Suprapubic skin (tissue), 4 donors: ENCODE results near the gene BRD2. TPM values are rescaled to one million over a fixed set of nuclear protein-coding genes. Genes with fewer than 3 reads are reported as not detected.

Experiments
- DNase-seq, 2 donors: peaks; one replicate each; pipeline ENCODE4 v3.0.0-alpha.2; 2019; ENCODE audit warnings: low spot score in 2 of 2
- H3K27ac ChIP-seq: fragments of 200-600 bp; sonication (generic); one replicate; pipeline ENCODE4 v1.5.1; 2019
- H3K27me3 ChIP-seq: fragments of 200-600 bp; sonication (generic); one replicate; pipeline ENCODE4 v1.5.1; 2019
- H3K36me3 ChIP-seq: fragments of 200-600 bp; sonication (generic); one replicate; pipeline ENCODE4 v1.5.1; 2019
- H3K4me1 ChIP-seq: fragments of 200-600 bp; sonication (generic); one replicate; pipeline ENCODE4 v1.5.1; 2019
- H3K4me3 ChIP-seq: fragments of 200-600 bp; sonication (generic); one replicate; pipeline ENCODE4 v1.5.1; 2019; ENCODE audit warnings: mild to moderate bottlenecking
- H3K9me3 ChIP-seq: fragments of 200-600 bp; sonication (generic); one replicate; pipeline ENCODE4 v1.5.1; 2019
- CTCF ChIP-seq, 2 donors: fragments of 200-600 bp in 1 of 2; fragments of 450-650 bp in 1 of 2; sonication (generic) in 1 of 2; IDR thresholded peaks; one replicate each; pipeline ENCODE4 v1.5.1; 2016 to 2019; ENCODE audit warnings: antibody characterized with exemption in 2 of 2, mild to moderate bottlenecking in 1 of 2, moderate library complexity in 1 of 2
- EP300 ChIP-seq: sonication (generic); formaldehyde crosslinking; IDR thresholded peaks from one replicate; pipeline ENCODE4 v1.6.1; 2017; ENCODE audit warnings: antibody characterized with exemption
- POLR2A ChIP-seq, 2 donors: fragments of 450-650 bp; IDR thresholded peaks; one replicate each; pipeline ENCODE4 v1.6.1; 2017; ENCODE audit warnings: antibody characterized with exemption in 2 of 2, mild to moderate bottlenecking in 2 of 2, moderate library complexity in 2 of 2
- POLR2AphosphoS5 ChIP-seq, 3 donors: sonication (generic); formaldehyde crosslinking; IDR thresholded peaks; one replicate each; pipeline ENCODE4 v1.6.1; 2017; ENCODE audit warnings: antibody characterized with exemption in 3 of 3
- WGBS: methylation state at CpG from one replicate; pipeline ENCODE4 v1.1.5; 2018; 5-methylcytosine and 5-hydroxymethylcytosine counted together
- total RNA-seq, 4 donors: library from RNA; depleted of rRNA; stranded (reverse); fragments of >200 nt; gene quantifications; one replicate each; pipeline ENCODE4 v1.1.0, GENCODE V29; 2016

Gene BRD2
- total RNA-seq, 4 donors from 2014 or later: 145 to 246 (median 197) TPM

GRCh38 chr6:32971242-32971580, 2.8 kb downstream of the BRD2 start:
- Histone ChIP-seq H3K9me3 (no peaks in the 10 kb centered on the region), H3K4me3 (peak overlapping the region; percentile 69), H3K36me3 (peaks cover 26% of the 10 kb centered on the region), H3K4me1 (peaks cover 36% of the 10 kb centered on the region), H3K27me3 (no peaks in the 10 kb centered on the region), H3K27ac (peak overlapping the region; percentile 97)
- WGBS: 2% methylated on average over 12 of the region's 15 CpGs
- DNase-seq: no peak
- TF ChIP-seq EP300 (no peak), POLR2AphosphoS5 (IDR thresholded peaks at IDR 0.05) (no peak), CTCF (IDR thresholded peaks at IDR 0.05) (no peak), POLR2A (IDR thresholded peaks at IDR 0.05) (no peak)

GRCh38 chr6:32971581-32972352, 3.4 kb downstream of the BRD2 start:
- H3K27me3 ChIP-seq: no peaks in the 10 kb centered on the region
- H3K4me3 ChIP-seq: peak overlapping the region; percentile 69
- H3K4me1 ChIP-seq: peaks cover 36% of the 10 kb centered on the region
- TF ChIP-seq EP300: no peak
- peak; percentile 98 to 100 for TF ChIP-seq POLR2A (IDR thresholded peaks at IDR 0.05)
- peak; percentile 93 to 99 (median 98) for TF ChIP-seq POLR2AphosphoS5 (IDR thresholded peaks at IDR 0.05)
- 0% methylated on average over 45 of the region's 58 CpGs for WGBS
- H3K36me3 ChIP-seq: peaks cover 32% of the 10 kb centered on the region
- H3K9me3 ChIP-seq: no peaks in the 10 kb centered on the region
- H3K27ac ChIP-seq: peak overlapping the region; percentile 97
- DNase-seq: peak; percentile 99 to 100

GRCh38 chr6:32972353-32973143, 4.2 kb downstream of the BRD2 start:
- H3K27ac ChIP-seq: peak overlapping the region; percentile 97
- peaks cover 36% of the 10 kb centered on the region for H3K4me1 ChIP-seq
- peaks cover 40% of the 10 kb centered on the region for H3K36me3 ChIP-seq

GRCh38 chr6:32973144-32974015, 5.0 kb downstream of the BRD2 start:
- peaks cover 37% of the 10 kb centered on the region for H3K4me1 ChIP-seq
- TF ChIP-seq POLR2AphosphoS5 (IDR thresholded peaks at IDR 0.05) (no peak), POLR2A (IDR thresholded peaks at IDR 0.05) (no peak), EP300 (no peak), CTCF (IDR thresholded peaks at IDR 0.05) (no peak)
- DNase-seq: no peak
- peak overlapping the region; percentile 69 for H3K4me3 ChIP-seq
- no peaks in the 10 kb centered on the region for H3K27me3 ChIP-seq
- H3K36me3 ChIP-seq: peaks cover 48% of the 10 kb centered on the region
- peak overlapping the region; percentile 97 for H3K27ac ChIP-seq
- WGBS: under 1% methylated on average over 14 of the region's 23 CpGs
- no peaks in the 10 kb centered on the region for H3K9me3 ChIP-seq

More at GRCh38 chr6:32972353-32973143, 4.2 kb downstream of the BRD2 start:
- Histone ChIP-seq H3K27me3 (no peaks in the 10 kb centered on the region), H3K9me3 (no peaks in the 10 kb centered on the region), H3K4me3 (peak overlapping the region; percentile 69)
- DNase-seq: peak in 1 of 2 donors; percentile 76
- TF ChIP-seq CTCF (IDR thresholded peaks at IDR 0.05): no peak
- TF ChIP-seq POLR2AphosphoS5 (IDR thresholded peaks at IDR 0.05): peak in 1 of 3 donors; percentile 20
- WGBS: under 1% methylated on average over 43 of the region's 70 CpGs

GRCh38 chr6:32974016-32974333, 5.6 kb downstream of the BRD2 start:
- H3K36me3 ChIP-seq: peaks cover 54% of the 10 kb centered on the region

More at GRCh38 chr6:32974016-32974333, 5.6 kb downstream of the BRD2 start:
- Histone ChIP-seq H3K27ac (no peak overlapping the region), H3K4me3 (peak overlapping the region; percentile 69), H3K4me1 (peaks cover 37% of the 10 kb centered on the region), H3K27me3 (no peaks in the 10 kb centered on the region), H3K9me3 (no peaks in the 10 kb centered on the region)
- TF ChIP-seq POLR2A (IDR thresholded peaks at IDR 0.05) (no peak), EP300 (no peak), CTCF (IDR thresholded peaks at IDR 0.05) (no peak), POLR2AphosphoS5 (IDR thresholded peaks at IDR 0.05) (no peak)
- no peak for DNase-seq
- WGBS: under 1% methylated on average over 4 of the region's 4 CpGs
